ENCODE data around the gene GATA3. TPM values are rescaled to one million over a fixed set of nuclear protein-coding genes. Genes with fewer than 3 reads are reported as not detected.

Gene GATA3
- total RNA-seq, 1 donor from 2014 or later: 63.6 TPM

- Mint-ChIP-seq H3K27me3 (ENCODE audit: low read depth) (peaks cover 67% of the 10 kb centered on the region), H3K4me3 (no peak overlapping the region), H3K36me3 (no peaks in the 10 kb centered on the region), H3K27ac (no peak overlapping the region), H3K9me3 (no peaks in the 10 kb centered on the region), H3K4me1 (peaks cover 15% of the 10 kb centered on the region)
- no peak for TF ChIP-seq CTCF (IDR thresholded peaks at IDR 0.05; ENCODE audit: unreplicated experiment)
- no peak for DNase-seq (ENCODE audit: low spot score in 2 of 2, unreplicated experiment in 2 of 2)
These were observed 21.9 kb upstream of the GATA3 start for GRCh38 chr10:8032558-8032957.

- Mint-ChIP-seq H3K27me3 (ENCODE audit: low read depth) (peaks cover 80% of the 10 kb centered on the region), H3K4me3 (peak overlapping the region; percentile 41), H3K27ac (no peak overlapping the region), H3K36me3 (no peaks in the 10 kb centered on the region), H3K4me1 (peaks cover 26% of the 10 kb centered on the region), H3K9me3 (no peaks in the 10 kb centered on the region)
- TF ChIP-seq CTCF (IDR thresholded peaks at IDR 0.05; ENCODE audit: unreplicated experiment): no peak
- DNase-seq (ENCODE audit: low spot score in 2 of 2, unreplicated experiment in 2 of 2): no peak
These were observed 20.5 kb upstream of the GATA3 start for GRCh38 chr10:8033812-8034465.

- DNase-seq (ENCODE audit: low spot score in 2 of 2, unreplicated experiment in 2 of 2): no peak
- Mint-ChIP-seq H3K4me3 (peak overlapping the region; percentile 49), H3K27me3 (ENCODE audit: low read depth) (peaks cover 86% of the 10 kb centered on the region), H3K36me3 (no peaks in the 10 kb centered on the region), H3K4me1 (peaks cover 29% of the 10 kb centered on the region), H3K27ac (no peak overlapping the region), H3K9me3 (no peaks in the 10 kb centered on the region)
- TF ChIP-seq CTCF (IDR thresholded peaks at IDR 0.05; ENCODE audit: unreplicated experiment): no peak
These were observed 20.0 kb upstream of the GATA3 start for GRCh38 chr10:8034466-8035005.

GRCh38 chr10:8035006-8035640 is 19.4 kb upstream of the GATA3 start:
- Mint-ChIP-seq H3K9me3 (no peaks in the 10 kb centered on the region), H3K4me3 (peak overlapping the region; percentile 49), H3K4me1 (peaks cover 29% of the 10 kb centered on the region), H3K27me3 (ENCODE audit: low read depth) (peaks cover 92% of the 10 kb centered on the region), H3K27ac (no peak overlapping the region), H3K36me3 (no peaks in the 10 kb centered on the region)
- no peak for TF ChIP-seq CTCF (IDR thresholded peaks at IDR 0.05; ENCODE audit: unreplicated experiment)
- DNase-seq (ENCODE audit: low spot score in 2 of 2, unreplicated experiment in 2 of 2): no peak

GRCh38 chr10:8035641-8036470 is 18.6 kb upstream of the GATA3 start:
- no peaks in the 10 kb centered on the region for H3K9me3 Mint-ChIP-seq
- no peaks in the 10 kb centered on the region for H3K36me3 Mint-ChIP-seq
- H3K27ac Mint-ChIP-seq: no peak overlapping the region
- no peak for DNase-seq (ENCODE audit: low spot score in 2 of 2, unreplicated experiment in 2 of 2)
- H3K4me3 Mint-ChIP-seq: peak overlapping the region; percentile 49
- no peak for TF ChIP-seq CTCF (IDR thresholded peaks at IDR 0.05; ENCODE audit: unreplicated experiment)
- H3K4me1 Mint-ChIP-seq: peaks cover 29% of the 10 kb centered on the region
- H3K27me3 Mint-ChIP-seq (ENCODE audit: low read depth): peaks cover 96% of the 10 kb centered on the region
